NCI-H2196 treated with DMSO at 0.1 percent for 48 hours (cell line): ENCODE measurements around the gene ITPRID1.
A peak's percentile ranks its signal among the peaks of the same experiment; 100 is the strongest.
"Not testable (repeated sequence)": the region's sequence is repeated elsewhere in the genome, so short reads cannot be mapped to it uniquely, and the experiment has no call there.

Experiments
- DNase-seq: peaks from one replicate; lab custom pipeline; 2025; ENCODE audit not compliant: unreplicated experiment; lab: John Stamatoyannopoulos, UW

Gene ITPRID1

GRCh38 chr7:31516680-31517502 is 3.0 kb downstream of the ITPRID1 start:
- no peak for DNase-seq

GRCh38 chr7:31517513-31517912 is 3.6 kb downstream of the ITPRID1 start:
- DNase-seq, result no peak

GRCh38 chr7:31518766-31519165 is 4.9 kb downstream of the ITPRID1 start:
- no peak for DNase-seq

GRCh38 chr7:31521336-31522010 is 7.6 kb downstream of the ITPRID1 start:
- no peak for DNase-seq

- DNase-seq, result no peak
Observed at GRCh38 chr7:31526864-31527263, 13.0 kb downstream of the ITPRID1 start.

GRCh38 chr7:31529103-31529502 is 15.2 kb downstream of the ITPRID1 start:
- DNase-seq, result no peak

GRCh38 chr7:31540651-31541185 is 26.8 kb downstream of the ITPRID1 start:
- not testable (repeated sequence) for DNase-seq

GRCh38 chr7:31545549-31545948 is 31.7 kb downstream of the ITPRID1 start:
- DNase-seq, result no peak

- DNase-seq, result no peak
Observed at GRCh38 chr7:31549611-31550010, 35.7 kb downstream of the ITPRID1 start.

- peak; percentile 6 for DNase-seq
Observed at GRCh38 chr7:31550432-31550831, 36.5 kb downstream of the ITPRID1 start.

- peak; percentile 91 for DNase-seq
Observed at GRCh38 chr7:31553661-31554081, 39.8 kb downstream of the ITPRID1 start.

- DNase-seq, result no peak
Observed at GRCh38 chr7:31562002-31562401, 48.1 kb downstream of the ITPRID1 start.

- DNase-seq, result no peak
Observed at GRCh38 chr7:31563522-31563921, 49.6 kb downstream of the ITPRID1 start.

GRCh38 chr7:31563951-31564350 is 50.1 kb downstream of the ITPRID1 start:
- DNase-seq, result no peak

- no peak for DNase-seq
Observed at GRCh38 chr7:31564661-31565060, 50.8 kb downstream of the ITPRID1 start.

- no peak for DNase-seq
Observed at GRCh38 chr7:31569528-31569927, 55.6 kb downstream of the ITPRID1 start.

- no peak for DNase-seq
Observed at GRCh38 chr7:31583526-31583925, 69.6 kb downstream of the ITPRID1 start.

- DNase-seq, result no peak
Observed at GRCh38 chr7:31583942-31584341, 70.1 kb downstream of the ITPRID1 start.

GRCh38 chr7:31595390-31595789 is 81.5 kb downstream of the ITPRID1 start:
- DNase-seq, result no peak

GRCh38 chr7:31602041-31602625 is 88.2 kb downstream of the ITPRID1 start:
- DNase-seq, result no peak

GRCh38 chr7:31603046-31603445 is 89.2 kb downstream of the ITPRID1 start:
- DNase-seq, result no peak

- no peak for DNase-seq
Observed at GRCh38 chr7:31613604-31614003, 99.7 kb downstream of the ITPRID1 start.
